K562 (cell line): ENCODE data around the gene NHSL2.

ENCODE experiments used
- AFF4 ChIP-seq: sonication (generic); formaldehyde crosslinking; IDR thresholded peaks from 2 replicates; pipeline ENCODE4 v1.8.0; 2023; ENCODE audit warnings: mild to moderate bottlenecking, missing genetic modification reagents
- CTCF ChIP-seq, 3 experiments: IDR thresholded peaks in 2 of 3; conservative IDR thresholded peaks in 1 of 3; 2 replicates each; pipeline ENCODE4 v1.5.1; 2011 to 2012; ENCODE audit warnings: low read length in 3 of 3, mild to moderate bottlenecking in 3 of 3, control low read depth in 2 of 3, improper control_type of control experiment in 1 of 3, inconsistent platforms in 1 of 3, low read depth in 1 of 3, mixed read lengths in 1 of 3, moderate library complexity in 1 of 3; ENCODE audit not compliant: insufficient read depth in 2 of 3
- PHTF2 ChIP-seq: fragments of 250-450 bp; sonication (Bioruptor Pico); IDR thresholded peaks from 2 replicates; pipeline ENCODE4 v1.5.0; 2021; ENCODE audit warnings: mild to moderate bottlenecking
- SAFB ChIP-seq: fragments of 200-400 bp; formaldehyde crosslinking; IDR thresholded peaks from 2 replicates; pipeline ENCODE4 v1.6.1; 2017; ENCODE audit warnings: low read depth, low read length, borderline replicate concordance
- TF ChIP-seq, protein P1 (sequence below): fragments of 250-450 bp; sonication (Bioruptor Pico); IDR thresholded peaks from 2 replicates; pipeline ENCODE4 v1.8.0; 2021; ENCODE audit warnings: mild to moderate bottlenecking, moderate library complexity

DNA sequence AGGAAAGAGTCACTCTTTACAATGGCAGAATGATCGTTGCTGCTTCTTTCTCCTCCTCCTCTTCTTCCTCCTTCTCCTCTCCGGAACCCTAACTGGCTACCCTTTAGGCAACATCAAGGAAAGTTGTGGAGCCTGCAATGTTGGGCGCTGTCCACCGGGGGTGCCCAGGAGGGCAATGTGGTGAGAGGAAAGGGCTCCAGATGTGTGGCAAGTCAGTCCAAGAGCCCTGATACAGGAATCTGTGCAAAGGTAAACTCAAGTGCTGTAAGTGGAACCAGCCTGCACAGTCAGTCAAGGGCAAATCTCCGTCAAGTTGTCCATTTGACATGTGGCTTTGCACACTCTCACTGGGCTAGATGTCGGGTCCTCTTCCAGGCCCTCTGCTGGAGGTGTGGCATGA is 218.2 kb downstream of the NHSL2 start:
- peak; percentile 19 to 34 (median 20); a peak in 2 of 6 replicates for TF ChIP-seq CTCF (IDR thresholded peaks at IDR 0.05 in 2 of 3, conservative IDR thresholded peaks at IDR 0.05 in 1 of 3; ENCODE audit: insufficient read depth in 2 of 3, low read depth in 1 of 3, low read length in 3 of 3)
- TF ChIP-seq AFF4, result no peak
- no peak for TF ChIP-seq PHTF2
- TF ChIP-seq, protein P1, sequence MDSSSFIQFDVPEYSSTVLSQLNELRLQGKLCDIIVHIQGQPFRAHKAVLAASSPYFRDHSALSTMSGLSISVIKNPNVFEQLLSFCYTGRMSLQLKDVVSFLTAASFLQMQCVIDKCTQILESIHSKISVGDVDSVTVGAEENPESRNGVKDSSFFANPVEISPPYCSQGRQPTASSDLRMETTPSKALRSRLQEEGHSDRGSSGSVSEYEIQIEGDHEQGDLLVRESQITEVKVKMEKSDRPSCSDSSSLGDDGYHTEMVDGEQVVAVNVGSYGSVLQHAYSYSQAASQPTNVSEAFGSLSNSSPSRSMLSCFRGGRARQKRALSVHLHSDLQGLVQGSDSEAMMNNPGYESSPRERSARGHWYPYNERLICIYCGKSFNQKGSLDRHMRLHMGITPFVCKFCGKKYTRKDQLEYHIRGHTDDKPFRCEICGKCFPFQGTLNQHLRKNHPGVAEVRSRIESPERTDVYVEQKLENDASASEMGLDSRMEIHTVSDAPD (CRISPR knock-in tag), result no peak
- TF ChIP-seq SAFB, result no peak
